Right lobe of liver (tissue), 4 donors: ENCODE measurements around the gene CAMSAP2.

Source experiments
- POLR2A ChIP-seq: fragments of 450-650 bp; IDR thresholded peaks from one replicate; pipeline ENCODE4 v1.6.1; 2017; ENCODE audit warnings: antibody characterized with exemption, mild to moderate bottlenecking
- TF ChIP-seq, protein P1 (sequence below), 4 donors: fragments of 200-600 bp in 3 of 4; fragments of 450-650 bp in 1 of 4; IDR thresholded peaks; one replicate each; pipeline versions ENCODE4 v1.5.1 to v1.8.0; 2016 to 2022; ENCODE audit warnings: antibody characterized with exemption in 4 of 4, mild to moderate bottlenecking in 2 of 4
- donor health status: DM: no; HTN: no; CAD: no.
- donor health status: DM: no; HTN: no; CAD: no.
- donor health status: DM: no; HTN: yes; CAD: no.

DNA sequence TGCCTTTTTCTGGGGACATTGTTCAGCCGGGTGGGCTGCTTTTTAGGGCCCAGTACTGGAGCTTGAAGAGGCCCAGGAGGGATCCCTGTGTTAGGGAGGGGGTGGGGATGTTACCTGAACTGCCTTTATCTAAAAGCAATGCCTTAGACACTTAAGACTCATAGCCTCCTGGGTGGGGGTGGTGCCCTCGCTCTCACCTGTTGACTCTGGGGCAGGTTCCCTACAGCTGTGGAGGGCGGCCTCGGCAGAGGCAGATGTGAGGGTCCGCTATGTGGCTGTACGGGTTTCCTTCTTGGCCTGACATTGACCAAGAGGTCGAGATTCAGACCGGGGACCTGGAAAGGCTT, 156.7 kb downstream of the CAMSAP2 start:
- TF ChIP-seq, protein P1, sequence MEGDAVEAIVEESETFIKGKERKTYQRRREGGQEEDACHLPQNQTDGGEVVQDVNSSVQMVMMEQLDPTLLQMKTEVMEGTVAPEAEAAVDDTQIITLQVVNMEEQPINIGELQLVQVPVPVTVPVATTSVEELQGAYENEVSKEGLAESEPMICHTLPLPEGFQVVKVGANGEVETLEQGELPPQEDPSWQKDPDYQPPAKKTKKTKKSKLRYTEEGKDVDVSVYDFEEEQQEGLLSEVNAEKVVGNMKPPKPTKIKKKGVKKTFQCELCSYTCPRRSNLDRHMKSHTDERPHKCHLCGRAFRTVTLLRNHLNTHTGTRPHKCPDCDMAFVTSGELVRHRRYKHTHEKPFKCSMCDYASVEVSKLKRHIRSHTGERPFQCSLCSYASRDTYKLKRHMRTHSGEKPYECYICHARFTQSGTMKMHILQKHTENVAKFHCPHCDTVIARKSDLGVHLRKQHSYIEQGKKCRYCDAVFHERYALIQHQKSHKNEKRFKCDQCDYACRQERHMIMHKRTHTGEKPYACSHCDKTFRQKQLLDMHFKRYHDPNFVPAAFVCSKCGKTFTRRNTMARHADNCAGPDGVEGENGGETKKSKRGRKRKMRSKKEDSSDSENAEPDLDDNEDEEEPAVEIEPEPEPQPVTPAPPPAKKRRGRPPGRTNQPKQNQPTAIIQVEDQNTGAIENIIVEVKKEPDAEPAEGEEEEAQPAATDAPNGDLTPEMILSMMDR (IDR thresholded peaks at IDR 0.05): no peak
- TF ChIP-seq POLR2A: no peak
